22Rv1 (cell line): Measurements from ENCODE around the gene TAGLN3.

Source experiments
- ZFX ChIP-seq: fragments of 450-650 bp; IDR thresholded peaks from 2 replicates; pipeline ENCODE4 v1.6.1; 2017; ENCODE audit warnings: antibody characterized with exemption, borderline replicate concordance
- TF ChIP-seq, protein P1 (sequence below): fragments of 450-650 bp; IDR thresholded peaks from 2 replicates; pipeline ENCODE4 v1.5.1; 2017; ENCODE audit warnings: mild to moderate bottlenecking

DNA sequence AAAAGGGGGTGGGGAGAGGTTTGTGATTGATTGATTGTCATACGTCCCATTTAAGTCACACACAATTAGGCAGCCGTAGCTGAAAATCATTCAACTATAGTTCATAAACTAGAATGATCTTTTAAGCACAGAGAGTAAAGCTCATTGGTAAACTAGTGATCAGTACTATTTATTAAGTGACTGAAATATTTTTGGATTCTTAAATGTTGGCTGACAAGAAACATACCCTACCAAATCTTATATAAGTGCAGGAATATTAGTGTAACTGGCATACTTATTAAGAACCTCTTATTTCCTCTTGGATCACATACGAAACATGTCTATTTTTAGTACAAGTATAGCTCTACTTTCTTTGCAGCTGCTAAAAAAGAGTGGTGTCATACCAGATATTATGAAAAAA is 28.3 kb upstream of the TAGLN3 start:
- TF ChIP-seq, protein P1, sequence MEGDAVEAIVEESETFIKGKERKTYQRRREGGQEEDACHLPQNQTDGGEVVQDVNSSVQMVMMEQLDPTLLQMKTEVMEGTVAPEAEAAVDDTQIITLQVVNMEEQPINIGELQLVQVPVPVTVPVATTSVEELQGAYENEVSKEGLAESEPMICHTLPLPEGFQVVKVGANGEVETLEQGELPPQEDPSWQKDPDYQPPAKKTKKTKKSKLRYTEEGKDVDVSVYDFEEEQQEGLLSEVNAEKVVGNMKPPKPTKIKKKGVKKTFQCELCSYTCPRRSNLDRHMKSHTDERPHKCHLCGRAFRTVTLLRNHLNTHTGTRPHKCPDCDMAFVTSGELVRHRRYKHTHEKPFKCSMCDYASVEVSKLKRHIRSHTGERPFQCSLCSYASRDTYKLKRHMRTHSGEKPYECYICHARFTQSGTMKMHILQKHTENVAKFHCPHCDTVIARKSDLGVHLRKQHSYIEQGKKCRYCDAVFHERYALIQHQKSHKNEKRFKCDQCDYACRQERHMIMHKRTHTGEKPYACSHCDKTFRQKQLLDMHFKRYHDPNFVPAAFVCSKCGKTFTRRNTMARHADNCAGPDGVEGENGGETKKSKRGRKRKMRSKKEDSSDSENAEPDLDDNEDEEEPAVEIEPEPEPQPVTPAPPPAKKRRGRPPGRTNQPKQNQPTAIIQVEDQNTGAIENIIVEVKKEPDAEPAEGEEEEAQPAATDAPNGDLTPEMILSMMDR = no peak
- TF ChIP-seq ZFX = no peak
